Natural killer cell treated with Interleukin-12 subunit alpha and Interleukin-12 subunit beta and Interleukin-15 and Interleukin-18, amount 100 ng/mL, for 72 hours (primary cell): ENCODE data around the gene FCN2. TPM values are rescaled to one million over a fixed set of nuclear protein-coding genes. Genes with fewer than 3 reads are reported as not detected.
A peak's percentile ranks its signal among the peaks of the same experiment; 100 is the strongest.

ENCODE experiments used
- ATAC-seq, 2 donors: fragments of 150-1000 bp; cut with Tn5 transposase in 1 of 2; sonication (Bioruptor Pico), chemical (Tn5 transposase) in 1 of 2; 2 replicates each; pipeline ENCODE4 v1.10.0; 2021
- DNase-seq: peaks from one replicate; pipeline ENCODE4 v3.0.0; 2022; ENCODE audit warnings: low spot score
- H3K27ac Mint-ChIP-seq, 2 donors: 1 replicate in 1 of 2; 2 replicates in 1 of 2; pipeline ENCODE4 v1.8.0; 2022; ENCODE audit warnings: mixed read lengths in 2 of 2, mild to moderate bottlenecking in 1 of 2, moderate library complexity in 1 of 2
- H3K27me3 Mint-ChIP-seq, 2 donors: 1 replicate in 1 of 2; 2 replicates in 1 of 2; pipeline ENCODE4 v1.8.0; 2022; ENCODE audit warnings: mixed read lengths in 2 of 2
- H3K36me3 Mint-ChIP-seq: one replicate; pipeline ENCODE4 v1.8.0; 2022; ENCODE audit warnings: mixed read lengths
- H3K4me1 Mint-ChIP-seq, 2 donors: 1 replicate in 1 of 2; 2 replicates in 1 of 2; pipeline ENCODE4 v1.8.0; 2022; ENCODE audit warnings: low read depth in 2 of 2, mixed read lengths in 2 of 2, mild to moderate bottlenecking in 1 of 2
- H3K4me3 Mint-ChIP-seq: one replicate; pipeline ENCODE4 v1.8.0; 2022; ENCODE audit warnings: mixed read lengths
- H3K9me3 Mint-ChIP-seq: 2 replicates; pipeline ENCODE4 v1.8.0; 2022; ENCODE audit warnings: mixed read lengths
- total RNA-seq, 2 donors: library from RNA; stranded (reverse); gene quantifications; one replicate each; pipeline ENCODE4 v1.2.3, GENCODE V29; 2022

The FCN2 gene
- total RNA-seq, 2 donors from 2014 or later = not detected

GRCh38 chr9:134922066-134922931 is 41.7 kb downstream of the FCN2 start:
- Mint-ChIP-seq H3K27me3 (peaks cover 0 to 7% of the 10 kb centered on the region in 2 donors), H3K4me3 (no peak overlapping the region), H3K4me1 (no peaks in the 10 kb centered on the region), H3K9me3 (peaks cover 4% of the 10 kb centered on the region), H3K27ac (no peak overlapping the region), H3K36me3 (no peaks in the 10 kb centered on the region)
- ATAC-seq = peak; percentile 37 to 50
- no peak for DNase-seq

- ATAC-seq = peak; percentile 20 to 48
- no peaks in the 10 kb centered on the region for H3K4me1 Mint-ChIP-seq
- DNase-seq = no peak
- H3K9me3 Mint-ChIP-seq = peaks cover 4% of the 10 kb centered on the region
- no peak overlapping the region for H3K27ac Mint-ChIP-seq
- H3K36me3 Mint-ChIP-seq = no peaks in the 10 kb centered on the region
- no peak overlapping the region for H3K4me3 Mint-ChIP-seq
- H3K27me3 Mint-ChIP-seq = peaks cover 0 to 8% of the 10 kb centered on the region in 2 donors
These were observed 42.3 kb downstream of the FCN2 start for GRCh38 chr9:134922932-134923240.

DNA sequence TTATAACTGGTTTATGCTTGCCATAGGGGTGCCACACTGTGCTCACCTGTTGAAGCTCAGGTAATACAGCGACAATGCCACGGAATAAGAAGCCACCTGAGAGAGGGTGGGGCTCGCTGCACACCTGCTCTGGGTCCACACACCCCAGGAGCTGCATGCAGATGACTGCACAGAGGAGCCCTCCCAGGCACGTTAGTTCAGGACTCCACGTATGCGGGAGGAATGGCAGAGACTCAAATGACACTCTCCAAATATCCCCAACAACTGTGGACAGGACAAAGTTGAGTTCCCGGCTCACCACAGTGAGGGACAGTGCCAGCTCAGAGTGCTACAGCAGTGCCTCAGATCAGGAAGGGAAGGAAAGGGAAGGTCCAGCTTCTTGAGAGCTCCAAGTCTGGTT is 42.9 kb downstream of the FCN2 start:
- H3K27ac Mint-ChIP-seq = no peak overlapping the region
- no peaks in the 10 kb centered on the region for H3K4me1 Mint-ChIP-seq
- no peak overlapping the region for H3K4me3 Mint-ChIP-seq
- no peaks in the 10 kb centered on the region for H3K36me3 Mint-ChIP-seq
- peaks cover 4% of the 10 kb centered on the region for H3K9me3 Mint-ChIP-seq
- H3K27me3 Mint-ChIP-seq = peaks cover 0 to 8% of the 10 kb centered on the region in 2 donors
- DNase-seq (no peak), ATAC-seq (peak in 1 of 2 donors; percentile 36)

DNA sequence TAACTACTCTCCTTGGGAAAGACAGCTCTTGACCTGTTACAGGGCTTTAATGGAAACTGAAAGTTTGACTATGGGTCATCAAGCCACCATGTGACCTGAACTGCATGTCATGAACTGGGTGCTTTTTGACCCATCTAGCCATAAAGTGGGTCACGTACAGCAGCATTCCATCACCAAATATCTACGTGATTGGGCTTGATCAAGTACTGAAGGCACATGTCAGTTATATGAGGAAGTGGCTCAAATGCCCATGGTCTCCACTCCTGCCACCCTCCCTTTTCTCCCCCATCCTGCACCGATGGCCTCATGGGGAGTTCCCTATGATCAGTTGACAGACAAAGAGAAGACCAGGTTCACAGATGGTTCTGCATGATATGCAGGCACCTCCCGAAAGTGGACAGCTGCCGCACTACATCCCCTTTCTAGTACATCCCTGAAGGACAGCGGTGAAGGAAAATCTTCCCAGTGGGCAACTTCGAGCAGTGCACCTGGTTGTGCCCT is 44.5 kb downstream of the FCN2 start:
- no peak for DNase-seq
- H3K9me3 Mint-ChIP-seq = no peaks in the 10 kb centered on the region
- no peak overlapping the region for H3K4me3 Mint-ChIP-seq
- no peaks in the 10 kb centered on the region for H3K36me3 Mint-ChIP-seq
- no peak overlapping the region for H3K27ac Mint-ChIP-seq
- peaks cover 0 to 6% of the 10 kb centered on the region in 2 donors for H3K27me3 Mint-ChIP-seq
- no peaks in the 10 kb centered on the region for H3K4me1 Mint-ChIP-seq
- ATAC-seq = no peak

DNA sequence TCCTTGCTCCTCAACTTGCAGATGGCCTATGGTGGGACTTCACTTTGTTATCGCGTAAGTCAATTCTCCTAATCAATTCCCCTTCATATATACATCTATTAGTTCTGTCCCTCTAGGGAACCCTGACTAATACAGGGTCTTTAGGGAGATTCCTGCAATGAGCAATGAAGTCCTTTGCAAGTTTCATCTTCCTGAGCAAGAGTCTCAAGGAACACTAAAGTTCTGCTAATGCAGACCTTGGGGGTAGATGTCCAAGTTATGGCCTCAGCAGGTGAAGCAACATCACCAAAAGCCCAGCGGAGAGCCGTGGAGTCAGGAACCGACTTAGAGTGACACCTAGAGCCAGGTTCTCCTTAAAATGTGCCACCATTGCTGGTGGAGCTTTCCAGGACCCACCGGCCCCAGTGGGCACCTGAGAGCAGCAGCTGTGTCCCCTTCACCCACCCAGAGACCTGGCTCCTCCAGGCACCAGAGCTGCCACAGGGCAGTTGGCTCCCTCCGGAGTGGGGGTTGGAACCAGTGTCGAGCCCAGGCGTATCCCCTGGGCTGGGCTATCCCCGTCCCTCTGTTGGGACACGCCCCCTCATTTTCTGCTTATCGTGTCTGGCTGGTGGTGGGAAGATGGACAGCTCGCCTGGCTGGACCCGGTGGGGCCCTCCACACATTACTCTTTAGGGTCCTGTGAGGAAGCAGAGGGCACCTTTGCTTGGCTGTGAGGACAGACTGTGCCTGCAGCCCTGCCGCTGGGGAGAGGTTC is 48.0 kb downstream of the FCN2 start:
- peaks cover 12 to 14% of the 10 kb centered on the region in 2 donors for H3K27me3 Mint-ChIP-seq
- ATAC-seq = peak; percentile 12 to 30

DNA sequence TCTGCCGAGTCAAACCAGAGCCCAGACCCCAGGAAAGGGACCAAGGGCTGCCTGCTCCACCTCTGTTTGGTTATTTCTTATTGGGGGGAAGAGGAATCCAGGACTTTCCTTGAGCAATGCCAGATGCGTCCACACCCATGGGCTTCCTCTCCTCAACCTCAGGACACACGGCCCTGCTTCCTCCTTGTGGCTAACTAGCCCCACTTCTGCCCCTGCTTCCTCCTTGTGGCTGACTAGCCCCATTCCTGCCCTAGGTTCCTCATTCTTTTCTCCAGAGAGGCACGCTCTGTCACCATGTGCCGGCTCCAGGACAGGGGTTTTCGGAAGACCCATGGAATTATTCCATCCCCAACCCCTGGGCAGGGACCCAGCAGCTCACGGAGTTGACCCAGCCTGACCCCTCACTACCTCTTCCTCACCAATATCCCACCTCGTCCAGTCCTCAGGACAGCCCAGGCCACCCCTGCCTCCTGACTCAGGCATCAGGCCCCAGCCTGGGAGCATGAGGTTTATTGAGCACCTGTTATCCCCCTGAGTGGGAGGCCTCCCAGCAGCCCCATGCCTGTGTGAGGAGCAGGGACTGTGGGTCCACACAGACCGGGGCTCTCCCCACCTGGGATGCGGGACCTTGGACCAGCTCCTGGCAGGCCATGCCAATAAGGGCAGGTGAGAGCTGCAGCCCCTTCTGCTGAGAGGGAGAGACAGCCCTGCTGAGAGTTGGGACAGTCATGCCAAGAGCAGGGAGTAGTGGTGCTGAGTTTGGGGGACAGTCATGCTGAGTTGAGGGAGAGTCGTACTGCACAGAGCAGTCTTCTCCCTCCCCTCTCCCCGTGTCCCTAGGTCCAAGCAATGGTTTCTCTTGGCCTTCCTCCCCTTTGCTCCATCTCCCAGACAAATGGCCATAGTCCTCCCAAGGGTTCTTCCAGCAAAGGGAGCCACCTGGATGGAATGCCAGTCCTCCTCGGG is 48.9 kb downstream of the FCN2 start:
- Mint-ChIP-seq H3K4me3 (no peak overlapping the region), H3K36me3 (no peaks in the 10 kb centered on the region), H3K27me3 (peaks cover 12 to 14% of the 10 kb centered on the region in 2 donors), H3K9me3 (no peaks in the 10 kb centered on the region), H3K27ac (no peak overlapping the region), H3K4me1 (no peaks in the 10 kb centered on the region)
- ATAC-seq (peak in 1 of 2 donors; percentile 32), DNase-seq (no peak)

More for the DNA sequence above, 48.0 kb downstream of the FCN2 start:
- DNase-seq = no peak
- H3K4me1 Mint-ChIP-seq = no peaks in the 10 kb centered on the region
- no peak overlapping the region for H3K27ac Mint-ChIP-seq
- H3K9me3 Mint-ChIP-seq = no peaks in the 10 kb centered on the region
- no peak overlapping the region for H3K4me3 Mint-ChIP-seq
- no peaks in the 10 kb centered on the region for H3K36me3 Mint-ChIP-seq

DNA sequence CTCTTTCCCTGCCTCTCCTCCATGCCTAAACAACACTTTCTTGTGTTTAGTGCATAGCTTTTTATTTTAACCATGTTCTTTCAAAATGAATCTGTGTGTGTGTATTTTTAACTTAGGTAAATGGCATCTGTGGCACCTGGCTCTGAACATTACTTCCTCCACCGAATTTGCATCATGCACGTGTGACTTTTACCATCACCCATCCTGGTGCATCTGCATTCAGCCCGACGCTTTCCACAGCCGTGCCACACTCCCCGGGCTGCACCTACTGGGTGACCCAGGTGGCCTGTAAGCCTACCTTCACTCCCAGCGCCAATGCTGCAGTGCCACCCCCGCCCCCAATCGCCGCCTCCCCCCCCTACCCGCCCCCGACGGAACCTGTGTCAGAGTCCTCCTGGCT is 49.8 kb downstream of the FCN2 start:
- ATAC-seq (no peak), DNase-seq (no peak)
- Mint-ChIP-seq H3K36me3 (no peaks in the 10 kb centered on the region), H3K27ac (no peak overlapping the region), H3K27me3 (peaks cover 12 to 14% of the 10 kb centered on the region in 2 donors), H3K9me3 (no peaks in the 10 kb centered on the region), H3K4me1 (no peaks in the 10 kb centered on the region), H3K4me3 (no peak overlapping the region)

DNA sequence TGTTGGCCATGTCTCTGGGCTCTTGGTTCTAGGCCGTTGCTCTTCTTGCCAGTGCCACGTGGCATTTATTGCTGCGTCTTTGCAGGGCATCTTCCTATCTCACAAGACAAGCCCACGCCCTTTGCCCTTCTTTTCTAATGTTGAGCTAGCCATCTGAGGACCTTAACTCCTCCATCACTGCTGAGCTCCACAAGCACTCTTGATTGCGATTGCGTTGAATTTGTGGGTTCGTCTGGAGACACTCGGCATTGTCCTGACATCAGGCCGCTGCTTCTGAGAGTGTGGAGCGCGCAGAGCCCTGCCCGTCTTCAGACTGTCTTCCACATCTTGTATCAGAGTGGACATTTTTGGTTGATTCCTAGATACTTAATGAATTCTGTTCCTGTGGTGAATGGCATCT is 51.6 kb downstream of the FCN2 start:
- no peaks in the 10 kb centered on the region for H3K4me1 Mint-ChIP-seq
- H3K27ac Mint-ChIP-seq = no peak overlapping the region
- ATAC-seq (no peak), DNase-seq (peak; percentile 15)
- H3K27me3 Mint-ChIP-seq = peaks cover 12 to 14% of the 10 kb centered on the region in 2 donors
- no peak overlapping the region for H3K4me3 Mint-ChIP-seq
- H3K9me3 Mint-ChIP-seq = no peaks in the 10 kb centered on the region
- H3K36me3 Mint-ChIP-seq = no peaks in the 10 kb centered on the region

DNA sequence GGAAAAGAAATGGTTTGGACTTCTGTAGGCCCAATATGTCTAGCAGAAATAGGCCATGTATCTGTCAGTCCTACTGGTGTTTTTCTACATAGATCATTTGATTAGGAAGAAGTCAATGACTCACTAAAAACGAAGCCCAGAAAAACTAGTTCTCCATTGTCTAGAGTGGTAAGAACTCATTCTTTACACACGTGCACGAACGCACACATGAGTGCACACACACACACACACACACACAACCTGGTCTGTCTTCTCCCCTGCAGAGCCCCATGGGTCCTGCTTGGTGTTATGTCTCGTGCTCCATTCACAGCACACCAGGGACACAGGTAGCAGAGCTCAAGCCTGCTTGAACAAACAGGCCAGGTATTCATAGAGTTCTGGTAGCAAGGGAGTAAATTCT is 52.0 kb downstream of the FCN2 start:
- Mint-ChIP-seq H3K27me3 (peaks cover 12 to 14% of the 10 kb centered on the region in 2 donors), H3K36me3 (no peaks in the 10 kb centered on the region), H3K9me3 (no peaks in the 10 kb centered on the region), H3K4me3 (no peak overlapping the region), H3K27ac (no peak overlapping the region), H3K4me1 (no peaks in the 10 kb centered on the region)
- DNase-seq (peak; percentile 3), ATAC-seq (no peak)

GRCh38 chr9:134933076-134933659 is 52.6 kb downstream of the FCN2 start:
- Mint-ChIP-seq H3K36me3 (no peaks in the 10 kb centered on the region), H3K27me3 (peaks cover 9 to 14% of the 10 kb centered on the region in 2 donors), H3K27ac (no peak overlapping the region), H3K4me3 (no peak overlapping the region), H3K4me1 (no peaks in the 10 kb centered on the region), H3K9me3 (no peaks in the 10 kb centered on the region)
- DNase-seq (peak; percentile 13), ATAC-seq (no peak)

DNA sequence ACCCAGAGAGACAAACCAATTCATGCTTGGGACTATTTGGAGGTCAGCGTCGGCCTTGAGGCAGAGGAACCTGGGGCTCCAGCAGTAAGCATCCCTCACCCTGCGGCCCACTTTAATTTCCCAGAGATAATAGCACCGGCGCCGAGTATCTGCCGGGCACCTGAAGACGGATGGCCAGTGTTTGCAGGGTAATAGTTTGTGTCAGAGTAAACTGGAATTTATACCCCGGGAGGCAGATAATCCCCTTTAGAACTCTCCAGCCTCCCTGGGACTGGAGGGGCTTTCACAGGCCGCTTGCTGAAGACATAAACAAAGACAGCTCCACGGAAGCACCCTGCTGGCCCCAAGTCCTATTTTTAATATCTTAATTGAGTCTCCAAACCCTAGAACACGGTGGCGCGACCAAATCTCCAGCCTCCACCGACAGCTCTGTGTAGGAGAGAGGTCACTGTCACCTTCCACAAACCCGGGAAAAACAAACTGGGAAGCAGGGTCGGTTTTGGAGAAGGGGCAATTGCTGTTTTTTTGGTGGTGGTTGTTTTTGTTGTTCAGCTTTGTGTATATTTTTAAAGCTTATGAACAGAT is 54.5 kb downstream of the FCN2 start:
- ATAC-seq = no peak
- H3K27ac Mint-ChIP-seq = no peak overlapping the region

DNA sequence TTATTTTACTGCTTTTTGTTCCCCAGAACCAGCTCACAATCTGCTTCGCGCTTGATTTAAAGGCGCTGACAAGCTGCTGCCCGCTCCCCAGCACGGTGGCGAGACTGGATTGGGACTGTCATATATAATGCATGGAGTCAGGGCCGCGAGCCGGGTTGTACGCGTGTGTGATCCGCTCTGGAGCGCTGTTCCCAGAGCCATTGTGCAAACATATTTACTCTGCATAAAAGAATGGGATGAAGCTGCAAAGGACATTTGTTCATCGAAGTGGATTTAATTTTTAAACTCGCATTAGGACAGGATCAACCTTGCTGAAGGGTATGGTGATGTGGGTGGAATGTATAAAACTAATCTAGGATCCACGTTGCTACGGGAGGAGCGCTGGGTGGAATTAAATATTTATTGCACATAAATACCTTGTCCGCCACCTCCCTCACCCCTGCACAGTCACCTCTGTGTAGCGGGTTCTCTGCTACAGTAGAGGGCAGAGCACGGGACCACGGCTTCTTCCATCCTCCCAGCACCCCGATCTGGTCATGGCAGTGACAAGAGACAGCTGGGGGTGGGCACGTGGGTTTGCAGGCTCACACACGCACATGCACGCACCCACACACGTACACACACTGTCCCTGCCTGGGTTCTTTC is 55.2 kb downstream of the FCN2 start:
- H3K36me3 Mint-ChIP-seq = no peaks in the 10 kb centered on the region
- ATAC-seq (no peak), DNase-seq (peak; percentile 45)
- no peaks in the 10 kb centered on the region for H3K4me1 Mint-ChIP-seq
- H3K27ac Mint-ChIP-seq = no peak overlapping the region
- no peak overlapping the region for H3K4me3 Mint-ChIP-seq
- no peaks in the 10 kb centered on the region for H3K9me3 Mint-ChIP-seq
- H3K27me3 Mint-ChIP-seq = peaks cover 6 to 14% of the 10 kb centered on the region in 2 donors

More for the DNA sequence above, 54.5 kb downstream of the FCN2 start:
- Mint-ChIP-seq H3K36me3 (no peaks in the 10 kb centered on the region), H3K27me3 (peaks cover 9 to 14% of the 10 kb centered on the region in 2 donors), H3K4me1 (no peaks in the 10 kb centered on the region), H3K4me3 (no peak overlapping the region), H3K9me3 (no peaks in the 10 kb centered on the region)
- DNase-seq = peak; percentile 15
